ENCODE data around the gene CREG1. TPM values are rescaled to one million over a fixed set of nuclear protein-coding genes. Genes with fewer than 3 reads are reported as not detected.

The CREG1 gene
- total and polyA plus RNA-seq, 8 donors = 21.4 to 48.1 (median 40.1) TPM

DNA sequence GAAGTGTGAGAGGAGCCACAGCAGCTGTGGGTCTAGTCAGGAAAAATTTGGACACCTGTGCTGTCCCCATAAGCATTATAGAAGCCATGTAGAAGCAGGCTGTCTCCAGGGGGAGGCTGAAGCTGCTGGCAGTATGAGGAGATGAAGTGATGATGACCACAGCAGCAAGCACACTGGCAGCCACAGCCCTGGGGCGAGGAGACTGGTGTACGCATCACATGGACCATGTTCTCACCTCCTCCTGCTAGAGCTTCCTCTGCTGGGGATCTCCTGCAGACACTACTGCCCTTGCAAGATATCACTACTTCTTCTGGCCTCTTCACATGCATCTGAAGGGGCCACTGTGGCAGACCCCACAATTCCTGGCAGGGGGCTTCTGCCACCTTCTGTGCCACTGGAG lies 33.8 kb upstream of the CREG1 start:
- Histone ChIP-seq H3K4me3 (no peak overlapping the region), H3K27me3 (no peaks in the 10 kb centered on the region), H3K4me1 (no peaks in the 10 kb centered on the region), H3K9me3 (no peaks in the 10 kb centered on the region), H3K27ac (no peak overlapping the region), H3K36me3 (no peaks in the 10 kb centered on the region)
- 81 to 92% methylated on average over 2 of the region's 2 CpGs for WGBS, 2 donors
- no peak for ATAC-seq
- FAIRE-seq = no peak
- DNase-seq = no peak
- TF ChIP-seq, protein P1, sequence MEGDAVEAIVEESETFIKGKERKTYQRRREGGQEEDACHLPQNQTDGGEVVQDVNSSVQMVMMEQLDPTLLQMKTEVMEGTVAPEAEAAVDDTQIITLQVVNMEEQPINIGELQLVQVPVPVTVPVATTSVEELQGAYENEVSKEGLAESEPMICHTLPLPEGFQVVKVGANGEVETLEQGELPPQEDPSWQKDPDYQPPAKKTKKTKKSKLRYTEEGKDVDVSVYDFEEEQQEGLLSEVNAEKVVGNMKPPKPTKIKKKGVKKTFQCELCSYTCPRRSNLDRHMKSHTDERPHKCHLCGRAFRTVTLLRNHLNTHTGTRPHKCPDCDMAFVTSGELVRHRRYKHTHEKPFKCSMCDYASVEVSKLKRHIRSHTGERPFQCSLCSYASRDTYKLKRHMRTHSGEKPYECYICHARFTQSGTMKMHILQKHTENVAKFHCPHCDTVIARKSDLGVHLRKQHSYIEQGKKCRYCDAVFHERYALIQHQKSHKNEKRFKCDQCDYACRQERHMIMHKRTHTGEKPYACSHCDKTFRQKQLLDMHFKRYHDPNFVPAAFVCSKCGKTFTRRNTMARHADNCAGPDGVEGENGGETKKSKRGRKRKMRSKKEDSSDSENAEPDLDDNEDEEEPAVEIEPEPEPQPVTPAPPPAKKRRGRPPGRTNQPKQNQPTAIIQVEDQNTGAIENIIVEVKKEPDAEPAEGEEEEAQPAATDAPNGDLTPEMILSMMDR (IDR thresholded peaks at IDR 0.05) = no peak
- intact Hi-C loops (cut with DNase I) = no loop called here

DNA sequence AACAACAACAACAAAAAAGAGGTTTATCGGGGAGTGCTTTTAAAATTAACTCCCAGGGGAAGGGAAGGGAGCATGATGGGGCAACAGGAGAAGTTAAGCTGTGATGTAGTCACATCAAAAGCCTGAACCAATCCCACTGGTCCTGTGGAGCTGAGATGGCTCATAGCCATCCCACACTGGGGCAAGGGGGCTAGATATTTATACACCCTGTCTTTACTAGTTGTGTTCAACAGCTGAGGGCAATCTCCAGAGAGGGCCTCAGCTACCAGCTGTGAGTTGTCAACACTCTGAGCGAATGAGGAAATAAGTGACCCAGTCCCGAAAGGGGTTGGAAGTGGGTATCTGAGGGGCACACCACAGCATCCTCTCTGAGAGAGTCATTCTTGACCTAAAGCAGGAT lies 31.0 kb upstream of the CREG1 start:
- H3K4me1 ChIP-seq = no peaks in the 10 kb centered on the region
- DNase-seq (no peak), FAIRE-seq (no peak), ATAC-seq (no peak)
- TF ChIP-seq, protein P1 (IDR thresholded peaks at IDR 0.05) = no peak
- no peaks in the 10 kb centered on the region for H3K27me3 ChIP-seq
- intact Hi-C loops (cut with DNase I) = no loop called here
- H3K4me3 ChIP-seq = no peak overlapping the region
- H3K27ac ChIP-seq = no peak overlapping the region
- H3K36me3 ChIP-seq = no peaks in the 10 kb centered on the region
- no peaks in the 10 kb centered on the region for H3K9me3 ChIP-seq
- WGBS, 2 donors = 80 to 85% methylated on average over 3 of the region's 3 CpGs

DNA sequence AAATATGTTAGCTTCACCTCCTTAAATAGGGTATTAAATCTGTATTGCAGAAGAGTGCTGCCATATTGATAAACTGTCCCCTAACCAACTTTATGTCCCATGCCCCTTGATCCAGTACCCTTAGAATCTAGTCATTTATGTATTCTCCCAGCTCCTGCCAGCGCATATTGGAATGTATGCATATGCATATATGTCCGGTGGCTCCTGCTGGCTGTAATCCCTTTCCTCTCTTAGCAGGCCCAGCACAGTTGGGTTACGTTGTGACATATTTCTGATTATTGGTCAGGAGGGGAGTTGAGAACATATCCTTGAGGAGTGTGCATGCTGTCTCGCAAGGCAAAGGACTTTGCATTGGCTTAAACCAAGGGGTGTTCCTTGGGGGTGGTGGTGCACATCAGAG lies 29.2 kb upstream of the CREG1 start:
- H3K4me1 ChIP-seq = no peaks in the 10 kb centered on the region
- no peak for ATAC-seq
- no peak for DNase-seq
- H3K9me3 ChIP-seq = no peaks in the 10 kb centered on the region
- TF ChIP-seq, protein P1 (IDR thresholded peaks at IDR 0.05) = no peak
- H3K36me3 ChIP-seq = no peaks in the 10 kb centered on the region
- no peak for FAIRE-seq
- H3K27me3 ChIP-seq = no peaks in the 10 kb centered on the region
- 90 to 93% methylated on average over 4 of the region's 4 CpGs for WGBS, 2 donors
- no peak overlapping the region for H3K4me3 ChIP-seq
- no peak overlapping the region for H3K27ac ChIP-seq
- intact Hi-C loops (cut with DNase I) = no loop called here

DNA sequence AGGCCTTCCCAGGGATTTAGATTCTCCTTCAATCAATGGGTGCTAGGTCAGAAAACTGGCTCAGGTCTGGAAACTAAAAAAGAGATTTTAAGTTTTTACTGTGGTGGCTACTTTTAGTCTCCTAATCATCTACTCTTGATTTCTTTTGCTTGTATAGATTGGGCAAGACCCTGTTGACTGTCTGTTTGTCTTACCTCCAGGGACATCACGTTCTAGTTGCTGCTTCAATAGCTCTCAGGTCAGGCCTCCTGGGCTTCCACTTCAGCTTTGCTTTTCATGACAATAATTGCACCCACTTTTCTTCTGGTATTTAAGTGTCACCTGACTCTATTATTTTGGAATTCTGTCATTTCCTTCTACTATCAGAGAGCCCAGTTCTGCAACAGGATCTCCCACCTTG lies 28.5 kb upstream of the CREG1 start:
- 66 to 78% methylated on average over 1 of the region's 1 CpG for WGBS, 2 donors
- no peak for DNase-seq
- intact Hi-C loops (cut with DNase I) = no loop called here
- no peaks in the 10 kb centered on the region for H3K9me3 ChIP-seq
- FAIRE-seq = no peak
- TF ChIP-seq, protein P1 (IDR thresholded peaks at IDR 0.05) = no peak
- no peak overlapping the region for H3K4me3 ChIP-seq
- no peaks in the 10 kb centered on the region for H3K36me3 ChIP-seq
- no peak overlapping the region for H3K27ac ChIP-seq
- H3K27me3 ChIP-seq = no peaks in the 10 kb centered on the region
- H3K4me1 ChIP-seq = no peaks in the 10 kb centered on the region
- ATAC-seq = no peak

DNA sequence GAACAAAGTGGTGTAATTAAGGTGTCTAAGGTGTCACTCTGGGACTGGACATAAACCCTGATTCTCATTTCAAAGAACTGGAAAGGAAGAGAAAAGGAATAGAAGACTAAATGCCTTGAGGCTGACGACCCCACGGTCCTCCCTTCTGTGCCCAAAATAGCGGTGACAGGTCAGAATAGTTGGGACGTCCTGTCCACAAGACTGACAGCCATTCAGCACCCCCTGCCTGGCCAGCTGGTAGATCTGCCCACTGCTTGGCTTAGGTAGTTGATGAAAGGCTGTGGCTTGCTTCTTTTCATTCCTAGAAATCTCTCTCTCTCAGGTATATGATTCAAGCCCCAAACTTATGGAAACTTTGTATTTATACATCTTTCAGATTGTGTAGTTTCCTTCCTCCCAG lies 26.4 kb upstream of the CREG1 start:
- no peaks in the 10 kb centered on the region for H3K4me1 ChIP-seq
- FAIRE-seq = no peak
- TF ChIP-seq, protein P1 (IDR thresholded peaks at IDR 0.05) = no peak
- 58 to 73% methylated on average over 4 of the region's 4 CpGs for WGBS, 2 donors
- H3K36me3 ChIP-seq = no peaks in the 10 kb centered on the region
- H3K27me3 ChIP-seq = no peaks in the 10 kb centered on the region
- intact Hi-C loops (cut with DNase I) = no loop called here
- H3K27ac ChIP-seq = no peak overlapping the region
- H3K9me3 ChIP-seq = no peaks in the 10 kb centered on the region
- no peak for DNase-seq
- ATAC-seq = no peak
- no peak overlapping the region for H3K4me3 ChIP-seq
